HepG2 (cell line): ENCODE measurements around the gene MRPL3. TPM values are rescaled to one million over a fixed set of nuclear protein-coding genes. Genes with fewer than 3 reads are reported as not detected.
A peak's percentile ranks its signal among the peaks of the same experiment; 100 is the strongest.

Source experiments
- AFF4 ChIP-seq: sonication (generic); formaldehyde crosslinking; IDR thresholded peaks from 2 replicates; pipeline ENCODE4 v1.4.0; 2020; ENCODE audit warnings: missing genetic modification reagents
- AKAP8 ChIP-seq: sonication (generic); formaldehyde crosslinking; IDR thresholded peaks from 2 replicates; pipeline ENCODE4 v1.5.1; 2020; ENCODE audit warnings: mild to moderate bottlenecking, missing genetic modification reagents
- ARNTL ChIP-seq: sonication (generic); formaldehyde crosslinking; IDR thresholded peaks from 2 replicates; pipeline ENCODE4 v1.4.0; 2020; ENCODE audit warnings: mild to moderate bottlenecking, missing genetic modification reagents
- ATF7-NPFF ChIP-seq: sonication (generic); formaldehyde crosslinking; IDR thresholded peaks from 2 replicates; pipeline ENCODE4 v1.8.1; 2023; ENCODE audit warnings: mild to moderate bottlenecking, low read depth, missing genetic modification reagents, moderate library complexity
- ERF ChIP-seq: IDR thresholded peaks from 2 replicates; pipeline ENCODE4 v1.6.1; 2018; ENCODE audit warnings: missing biosample characterization, missing genetic modification reagents
- KMT2B ChIP-seq: IDR thresholded peaks from 2 replicates; pipeline ENCODE4 v1.6.1; 2016; ENCODE audit warnings: missing genetic modification reagents, missing compliant biosample characterization
- SRSF9 ChIP-seq: fragments of 200-400 bp; formaldehyde crosslinking; IDR thresholded peaks from 2 replicates; pipeline ENCODE4 v1.6.1; 2018; ENCODE audit warnings: borderline replicate concordance, mild to moderate bottlenecking, low read depth, low read length; ENCODE audit not compliant: insufficient read depth, poor library complexity, severe bottlenecking
- ZBTB1 ChIP-seq: sonication (generic); formaldehyde crosslinking; IDR thresholded peaks from 2 replicates; pipeline ENCODE4 v1.4.0; 2020; ENCODE audit warnings: missing genetic modification reagents, borderline replicate concordance
- ZEB1 ChIP-seq: IDR thresholded peaks from 2 replicates; pipeline ENCODE4 v1.6.1; 2012; ENCODE audit warnings: mild to moderate bottlenecking, low read depth, inconsistent platforms; ENCODE audit not compliant: insufficient replicate concordance
- ZMYM3 ChIP-seq: sonication (generic); formaldehyde crosslinking; IDR thresholded peaks from 2 replicates; pipeline ENCODE4 v1.5.1; 2020; ENCODE audit warnings: mild to moderate bottlenecking, missing genetic modification reagents
- ZNF17 ChIP-seq: sonication (generic); formaldehyde crosslinking; IDR thresholded peaks from 2 replicates; pipeline ENCODE4 v1.5.0; 2020; ENCODE audit warnings: mild to moderate bottlenecking, missing genetic modification reagents
- ZNF318 ChIP-seq: sonication (generic); formaldehyde crosslinking; IDR thresholded peaks from 2 replicates; pipeline ENCODE4 v1.4.0; 2020; ENCODE audit warnings: mild to moderate bottlenecking, missing genetic modification reagents
- ZNF710 ChIP-seq: sonication (generic); formaldehyde crosslinking; IDR thresholded peaks from 2 replicates; pipeline ENCODE4 v1.5.0; 2020; ENCODE audit warnings: mild to moderate bottlenecking, missing genetic modification reagents, borderline replicate concordance
- ZSCAN29 ChIP-seq: sonication (generic); formaldehyde crosslinking; conservative IDR thresholded peaks from 2 replicates; pipeline ENCODE4 v1.4.0; 2020; ENCODE audit warnings: mild to moderate bottlenecking, missing genetic modification reagents
- polyA plus RNA-seq, 8 experiments: library from polyadenylated mRNA; depleted of rRNA in 3 of 8; stranded (reverse) in 7 of 8; unstranded in 1 of 8; fragments of >200 nt; fragmentation: Illumina TruSeq in 4 of 8; extraction: Trizol in 4 of 8; gene quantifications; 2 replicates each; pipeline versions ENCODE4 v1.2.1 to v1.2.3, GENCODE V29; 2011 to 2016; ENCODE audit warnings: low read depth in 4 of 8, missing spikeins in 1 of 8, mixed read lengths in 1 of 8; ENCODE audit not compliant: insufficient read depth in 1 of 8
- total RNA-seq, 5 experiments: library from RNA; depleted of rRNA; stranded (reverse); fragments of >200 nt; fragmentation: Illumina TruSeq; extraction: Trizol; gene quantifications; 2 replicates each; pipeline ENCODE4 v1.2.3, GENCODE V29; 2016; ENCODE audit warnings: low read depth in 1 of 5

The MRPL3 gene
- total and polyA plus RNA-seq, 2 of the 13 experiments (the other 11 are each of a cell fraction or from before 2014, with no cell fraction given): 114 to 172 TPM

- TF ChIP-seq SRSF9 (no peak), ZNF318 (CRISPR knock-in tag) (peak; percentile 65; the same call in 1 of the 2 replicates), KMT2B (CRISPR knock-in tag) (peak; percentile 97), ZNF17 (CRISPR knock-in tag) (no peak), ZSCAN29 (no peak; the same call in 1 of the 2 replicates), ATF7-NPFF (CRISPR knock-in tag) (peak; percentile 98), ERF (CRISPR knock-in tag) (peak; percentile 97), ZEB1 (peak; percentile 95), AFF4 (CRISPR knock-in tag) (no peak), ARNTL (CRISPR knock-in tag) (peak; percentile 57; the same call in 1 of the 2 replicates), ZNF710 (CRISPR knock-in tag) (peak; percentile 82; the same call in 1 of the 2 replicates), AKAP8 (CRISPR knock-in tag) (peak; percentile 61; the same call in 1 of the 2 replicates), ZMYM3 (CRISPR knock-in tag) (no peak), ZBTB1 (CRISPR knock-in tag) (no peak)
Measured at GRCh38 chr3:131502530-131503319, at the start of gene MRPL3 (continued).
